Cardiac muscle cell (in vitro differentiated cells and primary cell): ENCODE data around the gene CDKL4. TPM values are rescaled to one million over a fixed set of nuclear protein-coding genes. Genes with fewer than 3 reads are reported as not detected.

ENCODE experiments used
- DNase-seq, 2 donors: peaks; one replicate each; pipeline versions ENCODE4 v3.0.0 to v3.0.0-alpha.2; 2010 to 2017; ENCODE audit warnings: low read depth in 1 of 2, low spot score in 1 of 2
- H3K27ac ChIP-seq: fragments of 200-600 bp; sonication (generic); 2 replicates; pipeline ENCODE4 v1.5.1; 2016
- H3K27me3 ChIP-seq: fragments of 200-600 bp; sonication (generic); 2 replicates; pipeline ENCODE4 v1.6.0; 2016; ENCODE audit warnings: control low read depth
- H3K36me3 ChIP-seq: fragments of 200-600 bp; sonication (generic); 2 replicates; pipeline ENCODE4 v1.5.1; 2016; ENCODE audit warnings: control low read depth
- H3K4me1 ChIP-seq: fragments of 200-600 bp; sonication (generic); 2 replicates; pipeline ENCODE4 v1.8.1; 2017; ENCODE audit warnings: low read depth, mild to moderate bottlenecking, mixed run types
- H3K4me3 ChIP-seq: fragments of 200-600 bp; sonication (generic); 2 replicates; pipeline ENCODE4 v1.5.1; 2016; ENCODE audit warnings: mild to moderate bottlenecking
- H3K9me3 ChIP-seq: fragments of 200-600 bp; sonication (generic); 2 replicates; pipeline ENCODE4 v1.5.1; 2017; ENCODE audit warnings: low read depth, mild to moderate bottlenecking, control low read depth
- polyA plus RNA-seq: library from polyadenylated mRNA; unstranded; fragments of >200 nt; fragmentation: Nextera tagmentation; extraction: Ambion mirVana; gene quantifications from 2 replicates; pipeline ENCODE4 v1.2.1, GENCODE V29; 2016
- total RNA-seq: library from RNA; depleted of rRNA; stranded (reverse); fragments of >200 nt; gene quantifications from 2 replicates; pipeline ENCODE4 v1.2.3, GENCODE V29; 2016
- TF ChIP-seq, protein P1 (sequence below): IDR thresholded peaks from 2 replicates; pipeline ENCODE4 v1.5.1; 2012; ENCODE audit warnings: low read depth, mild to moderate bottlenecking, low read length

CDKL4 gene
- total and polyA plus RNA-seq, 2 experiments from 2014 or later, result 0.66 TPM; not detected in 1

- Histone ChIP-seq H3K9me3 (no peaks in the 10 kb centered on the region), H3K4me1 (no peaks in the 10 kb centered on the region), H3K27me3 (no peaks in the 10 kb centered on the region), H3K4me3 (no peak overlapping the region), H3K27ac (no peak overlapping the region), H3K36me3 (peaks cover 54% of the 10 kb centered on the region)
- no peak for DNase-seq
- TF ChIP-seq, protein P1, sequence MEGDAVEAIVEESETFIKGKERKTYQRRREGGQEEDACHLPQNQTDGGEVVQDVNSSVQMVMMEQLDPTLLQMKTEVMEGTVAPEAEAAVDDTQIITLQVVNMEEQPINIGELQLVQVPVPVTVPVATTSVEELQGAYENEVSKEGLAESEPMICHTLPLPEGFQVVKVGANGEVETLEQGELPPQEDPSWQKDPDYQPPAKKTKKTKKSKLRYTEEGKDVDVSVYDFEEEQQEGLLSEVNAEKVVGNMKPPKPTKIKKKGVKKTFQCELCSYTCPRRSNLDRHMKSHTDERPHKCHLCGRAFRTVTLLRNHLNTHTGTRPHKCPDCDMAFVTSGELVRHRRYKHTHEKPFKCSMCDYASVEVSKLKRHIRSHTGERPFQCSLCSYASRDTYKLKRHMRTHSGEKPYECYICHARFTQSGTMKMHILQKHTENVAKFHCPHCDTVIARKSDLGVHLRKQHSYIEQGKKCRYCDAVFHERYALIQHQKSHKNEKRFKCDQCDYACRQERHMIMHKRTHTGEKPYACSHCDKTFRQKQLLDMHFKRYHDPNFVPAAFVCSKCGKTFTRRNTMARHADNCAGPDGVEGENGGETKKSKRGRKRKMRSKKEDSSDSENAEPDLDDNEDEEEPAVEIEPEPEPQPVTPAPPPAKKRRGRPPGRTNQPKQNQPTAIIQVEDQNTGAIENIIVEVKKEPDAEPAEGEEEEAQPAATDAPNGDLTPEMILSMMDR, result no peak
These were observed 31.2 kb upstream of the CDKL4 start for GRCh38 chr2:39275016-39275415.

DNA sequence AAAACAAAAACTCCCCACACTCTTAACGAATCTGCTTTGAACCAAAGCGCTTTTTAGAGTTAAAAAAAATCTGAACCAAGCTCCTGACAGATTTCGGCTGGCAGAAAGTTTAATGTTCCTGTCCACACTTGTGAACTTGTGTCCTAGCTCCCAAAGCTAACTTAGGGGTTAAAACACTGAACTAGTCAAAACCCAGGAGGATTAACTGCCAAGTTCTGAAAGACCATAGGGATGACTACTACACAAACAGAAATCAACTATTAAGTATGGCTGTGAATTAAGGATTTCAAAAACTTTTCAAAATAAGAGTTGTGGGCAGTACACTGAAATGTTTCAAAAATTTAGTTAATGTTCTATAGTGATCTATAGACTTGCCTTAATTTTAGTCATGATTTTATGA, 26.2 kb upstream of the CDKL4 start:
- H3K36me3 ChIP-seq, result peaks cover 38% of the 10 kb centered on the region
- no peaks in the 10 kb centered on the region for H3K9me3 ChIP-seq
- no peaks in the 10 kb centered on the region for H3K27me3 ChIP-seq
- no peak overlapping the region for H3K27ac ChIP-seq
- TF ChIP-seq, protein P1, result no peak
- no peaks in the 10 kb centered on the region for H3K4me1 ChIP-seq
- DNase-seq, result no peak
- no peak overlapping the region for H3K4me3 ChIP-seq

- DNase-seq, result peak in 1 of 2 donors; percentile 40
- H3K36me3 ChIP-seq, result peaks cover 48% of the 10 kb centered on the region
- H3K4me3 ChIP-seq, result no peak overlapping the region
- H3K9me3 ChIP-seq, result no peaks in the 10 kb centered on the region
- H3K27me3 ChIP-seq, result no peaks in the 10 kb centered on the region
- TF ChIP-seq, protein P1, result no peak
- no peak overlapping the region for H3K27ac ChIP-seq
- no peaks in the 10 kb centered on the region for H3K4me1 ChIP-seq
These were observed 23.2 kb upstream of the CDKL4 start for GRCh38 chr2:39266916-39267434.

- Histone ChIP-seq H3K27me3 (no peaks in the 10 kb centered on the region), H3K36me3 (peaks cover 46% of the 10 kb centered on the region), H3K9me3 (no peaks in the 10 kb centered on the region), H3K4me3 (no peak overlapping the region), H3K4me1 (no peaks in the 10 kb centered on the region), H3K27ac (no peak overlapping the region)
- DNase-seq, result no peak
- TF ChIP-seq, protein P1, result no peak
These were observed 22.5 kb upstream of the CDKL4 start for GRCh38 chr2:39266139-39266805.

- Histone ChIP-seq H3K9me3 (no peaks in the 10 kb centered on the region), H3K4me1 (no peaks in the 10 kb centered on the region), H3K36me3 (peaks cover 39% of the 10 kb centered on the region), H3K27me3 (no peaks in the 10 kb centered on the region), H3K27ac (no peak overlapping the region), H3K4me3 (no peak overlapping the region)
- TF ChIP-seq, protein P1, result no peak
- no peak for DNase-seq
These were observed 21.5 kb upstream of the CDKL4 start for GRCh38 chr2:39265315-39265714.
